Left lung (tissue), 10 donors: ENCODE data around the gene POLR3C. TPM values are rescaled to one million over a fixed set of nuclear protein-coding genes. Genes with fewer than 3 reads are reported as not detected.

Source experiments
- ATAC-seq: fragments of 200-7000 bp; cut with Tn5 transposase; one replicate; pipeline ENCODE4 v1.9.1; 2020; ENCODE audit warnings: moderate library complexity
- DNase-seq, 4 donors: peaks; one replicate each; pipeline ENCODE4 v3.0.0-alpha.2; 2013 to 2020
- H3K27ac ChIP-seq, 2 donors: fragments of 200-600 bp; sonication (generic) in 1 of 2; one replicate each; pipeline versions ENCODE4 v1.5.0 to v1.8.0; 2020 to 2021
- H3K27me3 ChIP-seq, 2 donors: fragments of 200-600 bp; sonication (generic) in 1 of 2; one replicate each; pipeline versions ENCODE4 v1.5.0 to v1.8.0; 2020 to 2021
- H3K36me3 ChIP-seq, 2 donors: fragments of 200-600 bp; sonication (generic) in 1 of 2; one replicate each; pipeline versions ENCODE4 v1.5.0 to v1.8.0; 2020 to 2021
- H3K4me1 ChIP-seq, 2 donors: fragments of 200-600 bp; one replicate each; pipeline ENCODE4 v1.8.0; 2021
- H3K4me3 ChIP-seq, 2 donors: fragments of 200-600 bp; sonication (generic) in 1 of 2; one replicate each; pipeline versions ENCODE4 v1.5.0 to v1.8.0; 2020 to 2021; ENCODE audit warnings: mild to moderate bottlenecking in 1 of 2
- H3K9me3 ChIP-seq, 2 donors: fragments of 200-600 bp; sonication (generic) in 1 of 2; one replicate each; pipeline versions ENCODE4 v1.5.0 to v1.8.0; 2020 to 2021
- intact Hi-C, 2 donors: fragments of 100-400 bp; cut with DNase I; formaldehyde crosslinking; loops; one replicate each; pipeline versions ENCODE4 v1.11.2 to v1.14.2; 2022
- polyA plus RNA-seq, 6 donors: library from polyadenylated mRNA; unstranded; fragments of 120-200 nt; gene quantifications; one replicate each; pipeline ENCODE4 v1.2.1, GENCODE V29; 2013; ENCODE audit not compliant: insufficient read length in 6 of 6
- total RNA-seq, 2 donors: library from RNA; stranded (reverse); fragmentation: NEBNext Ultra II Directional; extraction: Animal tissue kit (Norgen Biotek cat#: 25700); gene quantifications; one replicate each; pipeline ENCODE4 v1.2.1, GENCODE V29; 2021
- TF ChIP-seq, protein P1 (sequence below), 2 donors: fragments of 200-600 bp; sonication (generic) in 1 of 2; IDR thresholded peaks; one replicate each; pipeline versions ENCODE4 v1.5.0 to v1.8.0; 2021; ENCODE audit warnings: antibody characterized with exemption in 2 of 2
- donor health status: DM: no; HTN: yes; CAD: no.
- donor health status: DM: no; HTN: no; CAD: no.

POLR3C gene
- total and polyA plus RNA-seq, 8 donors, result 20.1 to 40.6 (median 35.1) TPM

DNA sequence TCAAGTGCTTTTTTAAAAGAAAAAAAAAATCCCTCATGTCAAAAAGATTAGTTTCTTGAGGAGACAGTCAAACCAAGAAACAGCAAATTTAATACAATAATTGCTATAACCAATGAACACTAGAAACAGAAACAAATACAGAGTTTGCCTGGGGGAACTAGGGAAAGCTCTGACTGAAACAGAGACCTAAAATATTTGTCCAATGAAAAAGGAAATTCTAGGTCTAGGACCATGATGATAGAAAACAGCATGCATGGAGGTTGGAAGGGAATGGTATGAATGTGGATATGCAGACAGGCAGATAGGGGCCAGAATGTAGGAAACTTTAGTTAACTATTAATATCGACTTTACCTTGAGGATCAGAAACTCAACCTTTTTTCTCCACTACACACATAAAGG lies 31.5 kb upstream of the POLR3C start:
- Histone ChIP-seq H3K9me3 (peaks cover 0 to 25% of the 10 kb centered on the region in 2 donors), H3K27me3 (no peaks in the 10 kb centered on the region), H3K36me3 (peaks cover 0 to 24% of the 10 kb centered on the region in 2 donors), H3K4me1 (no peaks in the 10 kb centered on the region), H3K27ac (no peak overlapping the region), H3K4me3 (no peak overlapping the region)
- ATAC-seq (no peak), DNase-seq (no peak)
- intact Hi-C loops, result no loop called here
- TF ChIP-seq, protein P1, sequence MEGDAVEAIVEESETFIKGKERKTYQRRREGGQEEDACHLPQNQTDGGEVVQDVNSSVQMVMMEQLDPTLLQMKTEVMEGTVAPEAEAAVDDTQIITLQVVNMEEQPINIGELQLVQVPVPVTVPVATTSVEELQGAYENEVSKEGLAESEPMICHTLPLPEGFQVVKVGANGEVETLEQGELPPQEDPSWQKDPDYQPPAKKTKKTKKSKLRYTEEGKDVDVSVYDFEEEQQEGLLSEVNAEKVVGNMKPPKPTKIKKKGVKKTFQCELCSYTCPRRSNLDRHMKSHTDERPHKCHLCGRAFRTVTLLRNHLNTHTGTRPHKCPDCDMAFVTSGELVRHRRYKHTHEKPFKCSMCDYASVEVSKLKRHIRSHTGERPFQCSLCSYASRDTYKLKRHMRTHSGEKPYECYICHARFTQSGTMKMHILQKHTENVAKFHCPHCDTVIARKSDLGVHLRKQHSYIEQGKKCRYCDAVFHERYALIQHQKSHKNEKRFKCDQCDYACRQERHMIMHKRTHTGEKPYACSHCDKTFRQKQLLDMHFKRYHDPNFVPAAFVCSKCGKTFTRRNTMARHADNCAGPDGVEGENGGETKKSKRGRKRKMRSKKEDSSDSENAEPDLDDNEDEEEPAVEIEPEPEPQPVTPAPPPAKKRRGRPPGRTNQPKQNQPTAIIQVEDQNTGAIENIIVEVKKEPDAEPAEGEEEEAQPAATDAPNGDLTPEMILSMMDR (IDR thresholded peaks at IDR 0.05), result no peak

DNA sequence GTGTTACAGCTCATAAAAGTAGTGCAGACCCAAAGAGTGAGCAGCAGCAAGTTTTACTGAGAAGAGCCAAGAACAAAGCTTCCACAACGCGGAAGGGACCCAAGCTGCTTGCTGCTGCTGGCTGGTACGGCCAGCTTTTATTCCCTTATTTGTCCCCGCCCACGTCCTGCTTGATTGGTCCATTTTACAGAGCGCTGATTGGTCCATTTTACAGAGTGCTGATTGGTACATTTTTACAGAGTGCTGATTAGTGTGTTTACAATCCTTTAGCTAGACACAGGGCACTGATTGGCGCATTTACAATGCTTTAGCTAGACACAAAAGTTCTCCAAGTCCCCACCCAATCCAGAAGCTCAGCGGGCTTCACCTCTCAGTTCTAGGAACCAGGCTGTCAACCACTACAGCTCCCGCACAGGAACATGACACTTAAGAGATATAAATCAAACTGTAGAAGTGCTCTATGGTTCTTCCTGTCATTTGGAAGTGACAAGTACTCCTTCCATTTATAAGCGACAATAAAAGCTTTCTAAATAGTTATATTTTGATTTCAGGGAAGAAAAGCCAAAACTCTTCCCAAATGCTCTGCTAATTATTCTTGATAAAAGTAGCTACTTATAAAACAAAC lies 28.6 kb upstream of the POLR3C start:
- H3K27me3 ChIP-seq, result no peaks in the 10 kb centered on the region
- peaks cover 0 to 26% of the 10 kb centered on the region in 2 donors for H3K9me3 ChIP-seq
- intact Hi-C loops, result no loop called here
- peaks cover 0 to 9% of the 10 kb centered on the region in 2 donors for H3K36me3 ChIP-seq
- ATAC-seq (no peak), DNase-seq (no peak)
- TF ChIP-seq, protein P1 (IDR thresholded peaks at IDR 0.05), result no peak
- no peak overlapping the region for H3K27ac ChIP-seq
- H3K4me3 ChIP-seq, result no peak overlapping the region
- no peaks in the 10 kb centered on the region for H3K4me1 ChIP-seq

DNA sequence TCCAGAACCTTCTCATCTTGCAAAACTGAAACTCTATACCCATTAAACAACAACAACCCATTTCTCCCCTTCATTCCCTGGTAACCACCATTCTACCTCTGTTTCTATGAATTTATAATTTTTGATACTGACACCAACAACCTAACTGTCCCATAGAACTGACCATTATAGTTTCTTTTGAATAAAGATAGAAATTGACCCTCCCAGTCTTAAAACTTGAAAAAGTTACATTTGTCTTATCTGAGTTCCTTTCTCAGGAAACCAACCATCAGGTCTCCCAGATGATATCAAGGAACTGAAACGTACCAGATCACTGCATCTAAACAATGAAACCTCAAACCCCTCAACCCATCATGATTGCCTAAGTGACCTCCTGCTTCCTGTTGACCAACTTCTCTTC lies 27.2 kb upstream of the POLR3C start:
- Histone ChIP-seq H3K4me1 (no peaks in the 10 kb centered on the region), H3K36me3 (peaks cover 0 to 9% of the 10 kb centered on the region in 2 donors), H3K4me3 (no peak overlapping the region), H3K27me3 (no peaks in the 10 kb centered on the region), H3K27ac (no peak overlapping the region), H3K9me3 (peaks cover 0 to 26% of the 10 kb centered on the region in 2 donors)
- DNase-seq (no peak), ATAC-seq (no peak)
- TF ChIP-seq, protein P1 (IDR thresholded peaks at IDR 0.05), result no peak
- intact Hi-C loops, result no loop called here

DNA sequence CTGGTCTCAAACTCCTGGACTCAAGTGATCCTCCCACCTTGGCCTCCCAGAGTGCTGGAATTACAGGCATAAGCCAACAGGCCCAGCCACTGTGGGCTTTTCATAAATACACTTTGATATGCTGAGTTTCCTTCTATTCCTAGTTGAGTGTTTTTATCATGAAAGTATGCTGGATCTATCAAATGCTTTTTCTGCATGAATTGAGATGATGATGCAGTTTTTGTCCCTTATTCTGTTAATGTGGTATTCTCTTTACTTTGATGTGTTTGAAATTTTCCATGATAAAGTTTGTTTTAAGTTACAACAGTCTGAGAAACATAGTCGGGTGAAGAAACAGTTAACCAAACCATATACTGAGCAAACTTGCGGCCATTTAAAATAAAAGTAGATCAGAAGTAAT lies 24.2 kb upstream of the POLR3C start:
- Histone ChIP-seq H3K4me3 (no peak overlapping the region), H3K27ac (no peak overlapping the region), H3K27me3 (no peaks in the 10 kb centered on the region), H3K36me3 (no peaks in the 10 kb centered on the region), H3K4me1 (peaks cover 0 to 12% of the 10 kb centered on the region in 2 donors), H3K9me3 (peaks cover 0 to 26% of the 10 kb centered on the region in 2 donors)
- intact Hi-C loops, result no loop called here
- TF ChIP-seq, protein P1 (IDR thresholded peaks at IDR 0.05), result no peak
- ATAC-seq (no peak), DNase-seq (no peak)

- H3K27me3 ChIP-seq, result no peaks in the 10 kb centered on the region
- H3K27ac ChIP-seq, result no peak overlapping the region
- no peak overlapping the region for H3K4me3 ChIP-seq
- no peaks in the 10 kb centered on the region for H3K36me3 ChIP-seq
- TF ChIP-seq, protein P1 (IDR thresholded peaks at IDR 0.05), result no peak
- peak; percentile 35 for ATAC-seq
- H3K4me1 ChIP-seq, result peaks cover 0 to 14% of the 10 kb centered on the region in 2 donors
- intact Hi-C loops, result no loop called here
- H3K9me3 ChIP-seq, result no peaks in the 10 kb centered on the region
- DNase-seq, result no peak
These were observed 19.6 kb upstream of the POLR3C start for GRCh38 chr1:145804235-145805045.
